ENCODE measurements around the gene PPP3CA. TPM values are rescaled to one million over a fixed set of nuclear protein-coding genes. Genes with fewer than 3 reads are reported as not detected.

Gene PPP3CA
- total RNA-seq, 4 donors from 2014 or later = 32.7 to 45.1 (median 44.0) TPM

DNA sequence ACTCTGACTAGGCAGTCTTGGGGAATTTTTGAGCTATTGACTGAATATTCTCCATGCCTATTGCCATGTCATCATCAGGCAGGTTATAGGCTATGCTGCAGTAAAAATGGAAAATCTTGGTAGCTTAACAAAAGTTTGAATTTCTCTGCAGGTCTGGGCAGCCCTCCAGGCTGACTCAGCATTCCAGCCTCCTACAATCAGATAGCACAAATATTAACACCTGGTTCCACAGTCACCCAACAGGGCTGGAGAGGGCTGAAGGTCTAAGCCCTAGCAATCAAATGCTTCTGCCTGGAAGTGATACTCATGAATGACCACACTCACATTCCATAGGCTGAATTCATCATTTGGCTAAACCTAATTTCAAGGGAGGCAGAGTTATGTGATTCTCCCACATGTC is 9.6 kb upstream of the PPP3CA start:
- H3K9me3 ChIP-seq = peaks cover 0 to 2% (median 0%) of the 10 kb centered on the region in 4 donors
- no peak for DNase-seq (ENCODE audit: low spot score in 2 of 2)
- no peak overlapping the region for H3K27ac ChIP-seq
- no peak overlapping the region for H3K4me3 ChIP-seq
- H3K27me3 ChIP-seq = no peaks in the 10 kb centered on the region
- H3K4me1 ChIP-seq = peaks cover 0 to 16% (median 6%) of the 10 kb centered on the region in 4 donors
- TF ChIP-seq CTCF (IDR thresholded peaks at IDR 0.05) (no peak), EP300 (IDR thresholded peaks at IDR 0.05) (no peak), POLR2A (IDR thresholded peaks at IDR 0.05) (no peak)
- H3K36me3 ChIP-seq = no peaks in the 10 kb centered on the region

GRCh38 chr4:101355767-101356702 is 8.7 kb upstream of the PPP3CA start:
- H3K27ac ChIP-seq = no peak overlapping the region
- H3K36me3 ChIP-seq = no peaks in the 10 kb centered on the region
- no peak overlapping the region for H3K4me3 ChIP-seq
- no peaks in the 10 kb centered on the region for H3K27me3 ChIP-seq
- TF ChIP-seq POLR2A (IDR thresholded peaks at IDR 0.05) = no peak
- peak in 1 of 2 donors; percentile 36 for TF ChIP-seq EP300 (IDR thresholded peaks at IDR 0.05)
- H3K4me1 ChIP-seq = peaks cover 0 to 16% (median 6%) of the 10 kb centered on the region in 4 donors
- 41 to 48% methylated on average over 8 of the region's 8 CpGs for WGBS, 2 donors
- DNase-seq (ENCODE audit: low spot score in 2 of 2) = no peak
- peaks cover 0 to 2% (median 0%) of the 10 kb centered on the region in 4 donors for H3K9me3 ChIP-seq

DNA sequence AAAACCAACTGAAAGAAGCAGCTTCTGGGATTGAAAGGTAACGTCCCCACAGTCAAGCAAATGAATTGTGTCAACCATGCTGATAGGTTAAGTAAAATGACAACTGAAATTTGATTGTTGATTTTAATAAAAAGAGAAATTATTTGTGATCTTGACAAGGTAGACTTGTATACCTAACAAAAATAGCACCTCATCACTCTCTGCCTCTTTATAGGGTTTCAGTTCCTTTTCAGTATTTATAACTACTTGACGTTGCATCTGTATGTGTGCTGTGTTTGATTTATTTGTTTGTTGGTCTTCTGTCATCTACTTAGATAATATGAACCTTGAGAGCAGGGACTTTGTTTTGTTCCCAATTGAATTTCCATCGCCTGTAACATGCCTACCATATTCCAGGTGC is 7.9 kb upstream of the PPP3CA start:
- H3K4me1 ChIP-seq = peaks cover 0 to 16% (median 6%) of the 10 kb centered on the region in 4 donors
- H3K4me3 ChIP-seq = no peak overlapping the region
- no peak overlapping the region for H3K27ac ChIP-seq
- 84 to 86% methylated on average over 3 of the region's 3 CpGs for WGBS, 2 donors
- H3K36me3 ChIP-seq = no peaks in the 10 kb centered on the region
- no peak for TF ChIP-seq CTCF (IDR thresholded peaks at IDR 0.05)
- no peak for TF ChIP-seq POLR2A (IDR thresholded peaks at IDR 0.05)
- TF ChIP-seq EP300 (IDR thresholded peaks at IDR 0.05) = no peak
- no peaks in the 10 kb centered on the region for H3K27me3 ChIP-seq
- no peaks in the 10 kb centered on the region for H3K9me3 ChIP-seq
- DNase-seq (ENCODE audit: low spot score in 2 of 2) = no peak

DNA sequence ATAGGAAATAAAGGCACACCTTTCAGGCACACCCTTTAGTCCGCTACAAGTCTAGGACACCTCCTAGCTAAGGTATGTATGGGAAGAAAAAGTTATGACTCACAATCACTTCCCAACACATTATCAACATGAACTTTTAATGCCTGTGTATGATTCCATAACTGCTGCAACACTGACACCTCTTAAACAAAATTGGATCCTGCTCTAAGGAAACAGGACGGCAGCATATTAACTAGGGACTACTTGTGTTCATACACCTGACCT is 2.4 kb upstream of the PPP3CA start:
- Histone ChIP-seq H3K27ac (peak overlapping the region in 1 of 4 donors; percentile 98), H3K27me3 (no peaks in the 10 kb centered on the region), H3K9me3 (no peaks in the 10 kb centered on the region), H3K36me3 (no peaks in the 10 kb centered on the region), H3K4me1 (peaks cover 0 to 23% (median 5%) of the 10 kb centered on the region in 4 donors), H3K4me3 (no peak overlapping the region)
- no peak for TF ChIP-seq POLR2A (IDR thresholded peaks at IDR 0.05)
- no peak for TF ChIP-seq EP300 (IDR thresholded peaks at IDR 0.05)
- TF ChIP-seq CTCF (IDR thresholded peaks at IDR 0.05) = no peak
- DNase-seq (ENCODE audit: low spot score in 2 of 2) = no peak
- 87 to 90% methylated on average over 2 of the region's 2 CpGs for WGBS, 2 donors

- H3K27ac ChIP-seq = peak overlapping the region in 3 of 4 donors; percentile 93 to 98 (median 96)
- H3K4me1 ChIP-seq = peaks cover 0 to 29% (median 6%) of the 10 kb centered on the region in 4 donors
- peak overlapping the region in 1 of 4 donors; percentile 84 for H3K4me3 ChIP-seq
- 60 to 62% methylated on average over 5 of the region's 5 CpGs for WGBS, 2 donors
- no peaks in the 10 kb centered on the region for H3K36me3 ChIP-seq
- H3K27me3 ChIP-seq = no peaks in the 10 kb centered on the region
- peak; percentile 19 to 49 for DNase-seq (ENCODE audit: low spot score in 2 of 2)
- no peaks in the 10 kb centered on the region for H3K9me3 ChIP-seq
- TF ChIP-seq EP300 (IDR thresholded peaks at IDR 0.05) = no peak
Observed at GRCh38 chr4:101348995-101349800, 1.9 kb upstream of the PPP3CA start.

All from tibial nerve (tissue), 4 donors.